ENCODE data around the gene PPM1L. TPM values are rescaled to one million over a fixed set of nuclear protein-coding genes. Genes with fewer than 3 reads are reported as not detected.

The PPM1L gene
- total and polyA plus RNA-seq, 4 experiments from 2014 or later = 0.84 to 6.5 (median 3.4) TPM

DNA sequence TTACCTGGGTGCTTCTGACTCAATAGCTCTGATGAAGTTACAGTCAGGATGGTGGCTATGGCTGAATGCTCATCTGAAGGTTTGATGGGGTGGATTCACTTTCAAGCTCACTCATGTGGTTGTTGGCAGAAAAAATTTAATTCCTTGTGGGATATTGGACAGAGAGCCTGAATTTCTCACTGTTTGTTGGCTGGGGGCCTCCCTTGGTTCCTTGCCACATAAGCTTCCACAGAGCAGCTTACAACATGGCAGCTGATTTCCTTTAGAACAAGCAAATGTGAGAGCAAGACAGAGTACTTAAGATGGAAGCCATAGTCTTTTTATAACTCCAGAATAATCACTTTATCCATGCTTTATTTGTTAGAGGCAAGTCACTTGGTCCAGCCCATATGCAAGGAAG, 150.6 kb downstream of the PPM1L start:
- no peaks in the 10 kb centered on the region for H3K9me3 ChIP-seq (ENCODE audit: control insufficient read depth in 1 of 2, low read length in 2 of 2)
- H3K27me3 ChIP-seq (ENCODE audit: insufficient read depth, low read length) = no peaks in the 10 kb centered on the region
- Mint-ChIP-seq H3K4me3 (no peak overlapping the region), H3K27me3 (peaks cover 0 to under 1% of the 10 kb centered on the region in 2 donors), H3K27ac (no peak overlapping the region), H3K36me3 (no peaks in the 10 kb centered on the region), H3K9me3 (peaks cover 2 to 15% (median 8%) of the 10 kb centered on the region in 8 donors), H3K4me1 (no peaks in the 10 kb centered on the region)
- intact Hi-C loops (cut with micrococcal nuclease) = no loop called here
- no peak overlapping the region for H3K27ac ChIP-seq (ENCODE audit: low read depth, low read length)
- POLR2A ChIA-PET (ENCODE audit: partially characterized antibody) = no interaction called here
- no peak overlapping the region for H3K4me3 ChIP-seq (ENCODE audit: low read length in 2 of 2)
- H3K36me3 ChIP-seq (ENCODE audit: insufficient read depth, low read length) = no peaks in the 10 kb centered on the region
- CTCF ChIA-PET (ENCODE audit: partially characterized antibody) = no interaction called here
- H3K4me1 ChIP-seq (ENCODE audit: insufficient read depth, low read length) = no peaks in the 10 kb centered on the region
- DNase-seq = no peak

DNA sequence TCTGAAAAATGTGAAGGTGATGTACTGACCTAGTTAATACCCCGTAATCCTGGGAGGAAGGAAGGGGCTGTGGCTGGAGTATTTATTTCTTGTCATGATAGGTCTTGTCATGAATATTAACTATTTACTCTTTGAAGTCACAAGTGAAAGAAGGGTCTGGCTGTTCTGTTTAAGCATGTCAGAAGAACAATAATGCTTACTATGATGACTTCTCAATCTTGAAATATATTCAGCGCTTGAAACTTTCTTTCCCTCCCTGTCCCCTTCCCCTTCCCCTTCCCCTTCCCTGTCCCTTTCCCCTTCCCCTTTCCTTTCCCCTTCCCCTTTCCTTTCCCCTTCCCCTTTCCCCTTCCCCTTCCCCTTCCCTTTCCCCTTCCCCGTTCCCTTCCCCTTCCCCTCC, 153.9 kb downstream of the PPM1L start:
- no peaks in the 10 kb centered on the region for H3K4me1 ChIP-seq (ENCODE audit: insufficient read depth, low read length)
- ChIA-PET POLR2A (ENCODE audit: partially characterized antibody) (no interaction called here), CTCF (ENCODE audit: partially characterized antibody) (no interaction called here)
- DNase-seq = no peak
- H3K9me3 Mint-ChIP-seq = peaks cover 5 to 13% (median 7%) of the 10 kb centered on the region in 8 donors
- no peaks in the 10 kb centered on the region for H3K27me3 ChIP-seq (ENCODE audit: insufficient read depth, low read length)
- H3K9me3 ChIP-seq (ENCODE audit: control insufficient read depth in 1 of 2, low read length in 2 of 2) = no peaks in the 10 kb centered on the region
- no peak overlapping the region for H3K4me3 Mint-ChIP-seq
- peaks cover 0 to 2% of the 10 kb centered on the region in 2 donors for H3K27me3 Mint-ChIP-seq
- intact Hi-C loops (cut with micrococcal nuclease) = no loop called here
- H3K27ac ChIP-seq (ENCODE audit: low read depth, low read length) = no peak overlapping the region
- no peaks in the 10 kb centered on the region for H3K36me3 Mint-ChIP-seq
- no peak overlapping the region for H3K27ac Mint-ChIP-seq
- no peaks in the 10 kb centered on the region for H3K4me1 Mint-ChIP-seq
- H3K36me3 ChIP-seq (ENCODE audit: insufficient read depth, low read length) = no peaks in the 10 kb centered on the region
- no peak overlapping the region for H3K4me3 ChIP-seq (ENCODE audit: low read length in 2 of 2)

DNA sequence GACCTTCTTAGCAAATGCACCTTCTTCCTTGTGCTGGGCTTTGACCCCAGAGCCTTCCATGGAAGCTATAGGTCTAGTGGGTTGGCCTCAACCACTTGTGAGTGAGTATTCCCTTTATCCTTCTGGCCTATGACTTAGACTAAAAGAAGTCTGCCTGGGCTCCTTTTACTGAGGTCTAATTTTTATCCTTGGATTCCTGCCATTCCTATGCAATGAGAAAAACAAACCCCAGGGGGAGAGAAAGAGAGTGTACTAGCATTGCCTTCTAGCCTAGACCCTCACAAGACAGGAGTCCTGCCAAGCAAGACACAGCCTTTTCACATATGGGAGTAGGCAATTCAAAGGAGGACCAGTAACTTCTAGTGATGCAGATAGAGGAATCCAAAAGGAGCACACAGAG, 155.4 kb downstream of the PPM1L start:
- intact Hi-C loops (cut with micrococcal nuclease) = no loop called here
- Histone ChIP-seq H3K9me3 (ENCODE audit: control insufficient read depth in 1 of 2, low read length in 2 of 2) (no peaks in the 10 kb centered on the region), H3K27ac (ENCODE audit: low read depth, low read length) (no peak overlapping the region), H3K4me1 (ENCODE audit: insufficient read depth, low read length) (no peaks in the 10 kb centered on the region), H3K36me3 (ENCODE audit: insufficient read depth, low read length) (no peaks in the 10 kb centered on the region), H3K4me3 (ENCODE audit: low read length in 2 of 2) (no peak overlapping the region), H3K27me3 (ENCODE audit: insufficient read depth, low read length) (no peaks in the 10 kb centered on the region)
- Mint-ChIP-seq H3K36me3 (no peaks in the 10 kb centered on the region), H3K27ac (peak overlapping the region in 1 of 7 donors; percentile 53), H3K4me3 (no peak overlapping the region), H3K4me1 (no peaks in the 10 kb centered on the region), H3K9me3 (peaks cover 3 to 13% (median 5%) of the 10 kb centered on the region in 8 donors), H3K27me3 (peaks cover 0 to 2% of the 10 kb centered on the region in 2 donors)
- ChIA-PET POLR2A (ENCODE audit: partially characterized antibody) (no interaction called here), CTCF (ENCODE audit: partially characterized antibody) (no interaction called here)
- no peak for DNase-seq

DNA sequence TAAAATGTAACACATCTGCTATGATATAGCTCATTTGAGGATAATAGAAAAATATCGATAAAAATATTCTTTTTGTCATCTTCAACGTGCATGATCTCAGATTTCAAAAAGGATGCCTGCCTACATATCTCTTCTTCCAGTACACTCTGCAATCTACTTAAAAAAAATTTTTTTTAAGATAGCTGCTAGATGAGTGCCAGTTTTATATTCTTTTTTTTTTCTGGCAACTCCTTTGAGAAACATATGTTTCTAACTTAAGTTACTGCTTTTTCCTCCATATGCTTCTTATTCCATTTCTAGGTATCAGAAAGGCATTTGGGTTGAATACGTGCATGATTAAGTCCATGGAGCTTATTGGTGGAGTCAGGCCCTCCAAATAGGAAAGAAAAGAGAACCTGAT, 160.4 kb downstream of the PPM1L start:
- Mint-ChIP-seq H3K4me3 (no peak overlapping the region), H3K36me3 (no peaks in the 10 kb centered on the region), H3K9me3 (peaks cover 0 to 8% (median 2%) of the 10 kb centered on the region in 8 donors), H3K4me1 (no peaks in the 10 kb centered on the region), H3K27me3 (peaks cover 0 to 2% of the 10 kb centered on the region in 2 donors), H3K27ac (no peak overlapping the region)
- ChIA-PET POLR2A (ENCODE audit: partially characterized antibody) (no interaction called here), CTCF (ENCODE audit: partially characterized antibody) (no interaction called here)
- DNase-seq = no peak
- no peaks in the 10 kb centered on the region for H3K36me3 ChIP-seq (ENCODE audit: insufficient read depth, low read length)
- H3K27ac ChIP-seq (ENCODE audit: low read depth, low read length) = no peak overlapping the region
- H3K4me1 ChIP-seq (ENCODE audit: insufficient read depth, low read length) = no peaks in the 10 kb centered on the region
- no peaks in the 10 kb centered on the region for H3K27me3 ChIP-seq (ENCODE audit: insufficient read depth, low read length)
- H3K4me3 ChIP-seq (ENCODE audit: low read length in 2 of 2) = no peak overlapping the region
- no peaks in the 10 kb centered on the region for H3K9me3 ChIP-seq (ENCODE audit: control insufficient read depth in 1 of 2, low read length in 2 of 2)
- intact Hi-C loops (cut with micrococcal nuclease) = no loop called here

DNA sequence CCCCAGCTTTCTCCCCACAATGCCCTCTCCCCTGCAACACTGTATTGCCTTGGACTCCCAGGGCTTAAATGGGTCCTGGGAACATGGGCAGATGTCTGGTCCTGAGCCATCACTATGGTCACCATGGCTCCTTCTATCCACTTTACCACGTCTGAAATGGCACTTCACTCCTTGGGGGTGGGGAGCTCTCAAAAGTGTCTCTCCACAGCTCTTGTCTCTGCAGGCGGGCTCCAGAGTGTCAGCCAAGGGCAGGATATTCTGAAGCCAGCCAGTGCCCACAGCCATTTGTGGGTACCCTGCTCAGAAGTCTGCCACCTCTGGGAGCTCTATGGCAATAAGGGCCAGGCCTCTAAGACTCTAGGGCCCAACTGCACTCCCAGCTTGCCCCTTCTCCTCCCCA, 163.9 kb downstream of the PPM1L start:
- no peaks in the 10 kb centered on the region for H3K36me3 ChIP-seq (ENCODE audit: insufficient read depth, low read length)
- no peak overlapping the region for H3K27ac Mint-ChIP-seq
- intact Hi-C loops (cut with micrococcal nuclease) = no loop called here
- ChIA-PET POLR2A (ENCODE audit: partially characterized antibody) (no interaction called here), CTCF (ENCODE audit: partially characterized antibody) (interaction anchor here (1.4 kb wide), 1 partner anchor 22 kb away, joined by 6 read pairs; no protein-coding TSS in a partner anchor)
- H3K9me3 ChIP-seq (ENCODE audit: control insufficient read depth in 1 of 2, low read length in 2 of 2) = no peaks in the 10 kb centered on the region
- no peaks in the 10 kb centered on the region for H3K36me3 Mint-ChIP-seq
- H3K4me3 ChIP-seq (ENCODE audit: low read length in 2 of 2) = no peak overlapping the region
- no peaks in the 10 kb centered on the region for H3K27me3 ChIP-seq (ENCODE audit: insufficient read depth, low read length)
- H3K27ac ChIP-seq (ENCODE audit: low read depth, low read length) = no peak overlapping the region
- H3K4me1 Mint-ChIP-seq = no peaks in the 10 kb centered on the region
- DNase-seq = no peak
- no peaks in the 10 kb centered on the region for H3K27me3 Mint-ChIP-seq
- H3K9me3 Mint-ChIP-seq = peaks cover 0 to 1% (median 0%) of the 10 kb centered on the region in 8 donors
- H3K4me1 ChIP-seq (ENCODE audit: insufficient read depth, low read length) = no peaks in the 10 kb centered on the region
- no peak overlapping the region for H3K4me3 Mint-ChIP-seq

DNA sequence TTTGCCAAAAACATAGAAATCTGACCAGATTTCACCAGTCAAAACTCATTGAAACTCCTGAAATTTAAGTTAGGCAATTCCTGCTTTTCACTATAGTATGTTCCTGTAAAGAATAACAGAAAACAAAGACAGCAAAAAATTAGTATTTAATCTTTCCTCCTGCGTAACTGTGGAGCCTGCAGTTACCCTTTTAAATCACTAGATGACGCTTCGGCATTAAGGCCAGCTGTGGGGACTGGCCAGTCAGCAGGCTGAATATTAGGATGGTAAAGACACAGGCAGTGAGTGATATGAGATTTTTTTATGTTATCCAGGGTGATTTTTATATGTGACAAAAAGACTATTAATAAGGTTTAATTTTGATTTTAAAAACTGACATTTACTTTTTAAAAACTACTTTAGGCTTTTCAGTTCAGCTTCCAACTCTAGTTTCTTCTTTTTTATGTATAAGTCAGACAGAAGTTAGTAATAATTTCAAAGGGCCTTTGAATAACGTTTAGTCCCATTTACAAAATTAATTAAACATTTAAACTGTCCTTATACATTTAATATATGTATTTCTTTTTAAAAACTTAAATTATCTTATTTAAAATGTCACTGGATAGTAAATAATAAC, 165.1 kb downstream of the PPM1L start:
- no peaks in the 10 kb centered on the region for H3K27me3 Mint-ChIP-seq
- H3K4me3 ChIP-seq (ENCODE audit: low read length in 2 of 2) = no peak overlapping the region
- no peaks in the 10 kb centered on the region for H3K4me1 Mint-ChIP-seq
- no peak for DNase-seq
- H3K27ac ChIP-seq (ENCODE audit: low read depth, low read length) = no peak overlapping the region
- H3K4me1 ChIP-seq (ENCODE audit: insufficient read depth, low read length) = no peaks in the 10 kb centered on the region
- no peaks in the 10 kb centered on the region for H3K36me3 ChIP-seq (ENCODE audit: insufficient read depth, low read length)
- ChIA-PET POLR2A (ENCODE audit: partially characterized antibody) (no interaction called here), CTCF (ENCODE audit: partially characterized antibody) (no interaction called here)
- H3K27me3 ChIP-seq (ENCODE audit: insufficient read depth, low read length) = no peaks in the 10 kb centered on the region
- intact Hi-C loops (cut with micrococcal nuclease) = no loop called here
- no peaks in the 10 kb centered on the region for H3K9me3 ChIP-seq (ENCODE audit: control insufficient read depth in 1 of 2, low read length in 2 of 2)
- no peaks in the 10 kb centered on the region for H3K36me3 Mint-ChIP-seq
- no peaks in the 10 kb centered on the region for H3K9me3 Mint-ChIP-seq
- no peak overlapping the region for H3K27ac Mint-ChIP-seq
- H3K4me3 Mint-ChIP-seq = no peak overlapping the region

DNA sequence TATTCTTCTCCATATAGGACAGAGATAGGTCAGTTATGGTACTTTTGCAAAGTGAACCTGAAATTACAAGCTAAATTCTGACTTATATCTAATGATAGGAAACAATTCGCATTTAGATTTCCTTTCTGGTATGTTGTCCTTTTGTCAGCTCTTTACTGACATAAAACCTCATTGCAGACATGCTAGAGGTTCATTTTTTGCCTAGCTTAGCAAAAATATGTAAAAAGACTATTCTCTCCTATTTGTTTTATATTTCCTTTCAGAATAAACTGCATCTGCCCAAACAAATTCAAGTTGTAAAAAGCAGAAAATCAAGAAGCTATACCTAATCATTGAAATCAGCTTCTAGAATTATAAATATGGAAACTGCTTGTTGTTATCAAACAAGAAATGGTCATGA, 168.7 kb downstream of the PPM1L start:
- CTCF ChIA-PET (ENCODE audit: partially characterized antibody) = interaction anchor here (1.2 kb wide), 2 partner anchors 9 to 16 kb away, joined by 4 to 6 read pairs; no protein-coding TSS in a partner anchor

DNA sequence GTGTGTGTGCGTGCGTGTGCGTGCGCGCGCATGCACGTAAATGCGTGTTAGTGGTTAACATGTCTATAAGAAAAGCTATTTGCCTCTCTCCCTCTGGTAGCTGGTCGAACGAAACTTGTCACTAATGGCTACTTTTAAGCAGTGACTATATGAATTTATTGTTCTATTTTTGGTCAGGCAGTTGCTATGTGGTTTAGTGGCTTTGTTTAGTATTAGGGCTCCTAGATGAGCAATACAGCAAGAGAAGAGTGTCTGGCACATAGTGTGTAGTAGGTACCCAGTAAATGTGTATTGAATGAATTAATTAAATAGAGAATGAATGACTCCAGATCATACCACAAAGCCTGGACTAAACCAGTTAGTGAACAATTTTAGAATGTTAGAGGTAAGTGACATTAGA, 171.6 kb downstream of the PPM1L start:
- Histone ChIP-seq H3K27ac (ENCODE audit: low read depth, low read length) (no peak overlapping the region), H3K4me1 (ENCODE audit: insufficient read depth, low read length) (no peaks in the 10 kb centered on the region), H3K27me3 (ENCODE audit: insufficient read depth, low read length) (no peaks in the 10 kb centered on the region), H3K4me3 (ENCODE audit: low read length in 2 of 2) (no peak overlapping the region), H3K9me3 (ENCODE audit: control insufficient read depth in 1 of 2, low read length in 2 of 2) (no peaks in the 10 kb centered on the region), H3K36me3 (ENCODE audit: insufficient read depth, low read length) (no peaks in the 10 kb centered on the region)
- Mint-ChIP-seq H3K27ac (no peak overlapping the region), H3K4me1 (no peaks in the 10 kb centered on the region), H3K36me3 (no peaks in the 10 kb centered on the region), H3K4me3 (no peak overlapping the region), H3K27me3 (peaks cover 0 to 7% of the 10 kb centered on the region in 2 donors), H3K9me3 (no peaks in the 10 kb centered on the region)
- POLR2A ChIA-PET (ENCODE audit: partially characterized antibody) = no interaction called here
- intact Hi-C loops (cut with micrococcal nuclease) = no loop called here
- CTCF ChIA-PET (ENCODE audit: partially characterized antibody) = no interaction called here
- no peak for DNase-seq

More for the DNA sequence above, 168.7 kb downstream of the PPM1L start:
- H3K9me3 ChIP-seq (ENCODE audit: control insufficient read depth in 1 of 2, low read length in 2 of 2) = no peaks in the 10 kb centered on the region
- no peaks in the 10 kb centered on the region for H3K36me3 ChIP-seq (ENCODE audit: insufficient read depth, low read length)
- Mint-ChIP-seq H3K4me3 (no peak overlapping the region), H3K27ac (no peak overlapping the region), H3K9me3 (no peaks in the 10 kb centered on the region), H3K27me3 (no peaks in the 10 kb centered on the region), H3K36me3 (no peaks in the 10 kb centered on the region), H3K4me1 (no peaks in the 10 kb centered on the region)
- H3K4me3 ChIP-seq (ENCODE audit: low read length in 2 of 2) = no peak overlapping the region
- H3K4me1 ChIP-seq (ENCODE audit: insufficient read depth, low read length) = no peaks in the 10 kb centered on the region
- intact Hi-C loops (cut with micrococcal nuclease) = no loop called here
- POLR2A ChIA-PET (ENCODE audit: partially characterized antibody) = no interaction called here
- no peak for DNase-seq
- H3K27ac ChIP-seq (ENCODE audit: low read depth, low read length) = no peak overlapping the region
- H3K27me3 ChIP-seq (ENCODE audit: insufficient read depth, low read length) = no peaks in the 10 kb centered on the region

Data from CD4-positive, alpha-beta memory T cell (primary cell).